ENCODE data around the gene ASGR2.
"Not testable (repeated sequence)": the region's sequence is repeated elsewhere in the genome, so short reads cannot be mapped to it uniquely, and the experiment has no call there.

ASGR2 gene

GRCh38 chr17:7101531-7101930, 13.1 kb downstream of the ASGR2 start:
- no peak for TF ChIP-seq CTCF (IDR thresholded peaks at IDR 0.05; ENCODE audit: control extremely low read depth, extremely low read depth, low read depth, missing control alignments)
- POLR2A ChIA-PET, result no interaction called here
- CTCF ChIA-PET, result interaction anchor here (0.7 to 1.0 kb wide), 2 partner anchors 10 to 28 kb away, joined by 3 to 4 read pairs; no protein-coding TSS in a partner anchor
- DNase-seq (ENCODE audit: extremely low spot score), result no peak

- POLR2A ChIA-PET; DNase-seq (ENCODE audit: extremely low spot score): not testable (repeated sequence)
- CTCF ChIA-PET, result interaction anchor here (0.8 to 1.4 kb wide), 2 partner anchors 33 to 49 kb away, joined by 3 to 4 read pairs; no protein-coding TSS in a partner anchor
Observed at GRCh38 chr17:7100641-7101379, 13.8 kb downstream of the ASGR2 start.

- no peak for DNase-seq (ENCODE audit: extremely low spot score)
- no peak for TF ChIP-seq CTCF (IDR thresholded peaks at IDR 0.05; ENCODE audit: control extremely low read depth, extremely low read depth, low read depth, missing control alignments)
- CTCF ChIA-PET, result interaction anchor here (0.8 to 1.4 kb wide), 4 partner anchors 34 to 53 kb away, joined by 3 to 7 read pairs (median 4); no protein-coding TSS in a partner anchor
- POLR2A ChIA-PET, result no interaction called here
Observed at GRCh38 chr17:7098802-7099459, 15.7 kb downstream of the ASGR2 start.

- no peak for TF ChIP-seq CTCF (IDR thresholded peaks at IDR 0.05; ENCODE audit: control extremely low read depth, extremely low read depth, low read depth, missing control alignments)
- POLR2A ChIA-PET, result no interaction called here
- no peak for DNase-seq (ENCODE audit: extremely low spot score)
- CTCF ChIA-PET, result interaction anchor here (0.8 to 1.3 kb wide), 3 partner anchors 35 to 52 kb away, joined by 3 to 7 read pairs (median 3); no protein-coding TSS in a partner anchor
Observed at GRCh38 chr17:7097940-7098339, 16.7 kb downstream of the ASGR2 start.

GRCh38 chr17:7095625-7096024, 19.0 kb downstream of the ASGR2 start:
- no peak for DNase-seq (ENCODE audit: extremely low spot score)
- ChIA-PET CTCF (interaction anchor here (1.0 to 1.5 kb wide), 2 partner anchors 38 to 49 kb away, joined by 3 to 4 read pairs; no protein-coding TSS in a partner anchor), POLR2A (no interaction called here)
- no peak for TF ChIP-seq CTCF (IDR thresholded peaks at IDR 0.05; ENCODE audit: control extremely low read depth, extremely low read depth, low read depth, missing control alignments)

- no peak for DNase-seq (ENCODE audit: extremely low spot score)
- POLR2A ChIA-PET, result no interaction called here
- no peak for TF ChIP-seq CTCF (IDR thresholded peaks at IDR 0.05; ENCODE audit: control extremely low read depth, extremely low read depth, low read depth, missing control alignments)
- CTCF ChIA-PET, result interaction anchor here (1.5 kb wide), 1 partner anchor 39 kb away, joined by 3 read pairs; no protein-coding TSS in a partner anchor
Observed at GRCh38 chr17:7094652-7095019, 20.0 kb downstream of the ASGR2 start.

GRCh38 chr17:7091311-7092005, 23.2 kb downstream of the ASGR2 start:
- POLR2A ChIA-PET; DNase-seq (ENCODE audit: extremely low spot score); CTCF ChIA-PET: not testable (repeated sequence)

- CTCF ChIA-PET; POLR2A ChIA-PET; DNase-seq (ENCODE audit: extremely low spot score): not testable (repeated sequence)
Observed at GRCh38 chr17:7089570-7089969, 25.1 kb downstream of the ASGR2 start.

GRCh38 chr17:7088442-7088841, 26.2 kb downstream of the ASGR2 start:
- DNase-seq (ENCODE audit: extremely low spot score); CTCF ChIA-PET; POLR2A ChIA-PET: not testable (repeated sequence)
